BJ (cell line): ENCODE data around the gene PAM. TPM values are rescaled to one million over a fixed set of nuclear protein-coding genes. Genes with fewer than 3 reads are reported as not detected.

Experiments
- CTCF ChIA-PET: fragments of 350-600 bp; formaldehyde crosslinking; extraction: SDS; loops from one replicate; lab custom pipeline; 2021; ENCODE audit warnings: antibody characterized with exemption, inconsistent platforms; lab: Yijun Ruan, JAX
- POLR2A ChIA-PET: fragments of 300-600 bp; sonication (Branson Sonifier 250); formaldehyde crosslinking; extraction: SDS; loops from one replicate; lab custom pipeline; 2021; ENCODE audit warnings: antibody characterized with exemption; lab: Charles Lee
- DNase-seq: peaks from one replicate; pipeline ENCODE4 v3.0.0-alpha.2; 2011; ENCODE audit warnings: low read depth
- H3K27me3 ChIP-seq: 2 replicates; pipeline ENCODE4 v1.6.0; 2011; ENCODE audit warnings: low read length; ENCODE audit not compliant: control insufficient read depth, insufficient read depth
- H3K36me3 ChIP-seq: 2 replicates; pipeline ENCODE4 v1.5.1; 2011; ENCODE audit warnings: low read length; ENCODE audit not compliant: control insufficient read depth, insufficient read depth
- H3K4me3 ChIP-seq: 2 replicates; pipeline ENCODE4 v1.5.1; 2011; ENCODE audit warnings: low read depth, mild to moderate bottlenecking, control low read depth, low read length
- CTCF ChIP-seq: IDR thresholded peaks from 2 replicates; pipeline ENCODE4 v1.5.1; 2011; ENCODE audit warnings: low read depth, mild to moderate bottlenecking, control low read depth, inconsistent platforms, low read length, moderate library complexity; ENCODE audit not compliant: insufficient read depth
- polyA plus RNA-seq: library from polyadenylated mRNA; depleted of rRNA; stranded (reverse); fragments of >200 nt; gene quantifications from 2 replicates; pipeline ENCODE4 v1.2.3, GENCODE V29; 2011

PAM gene
- polyA plus RNA-seq, 1 experiment, result 256 TPM

GRCh38 chr5:102807878-102808502 is 52.9 kb downstream of the PAM start:
- no peaks in the 10 kb centered on the region for H3K27me3 ChIP-seq
- no peaks in the 10 kb centered on the region for H3K36me3 ChIP-seq
- DNase-seq, result no peak
- TF ChIP-seq CTCF, result no peak
- no peak overlapping the region for H3K4me3 ChIP-seq
- ChIA-PET CTCF (interaction anchor here (0.8 to 1.2 kb wide), 4 partner anchors 15 to 127 kb away, joined by 3 read pairs; no protein-coding TSS in a partner anchor), POLR2A (no interaction called here)

- no peaks in the 10 kb centered on the region for H3K36me3 ChIP-seq
- POLR2A ChIA-PET, result interaction anchor here (0.6 kb wide), 1 partner anchor 15 kb away, joined by 3 read pairs; no protein-coding TSS in a partner anchor
- no peaks in the 10 kb centered on the region for H3K27me3 ChIP-seq
- DNase-seq, result no peak
- CTCF ChIA-PET, result interaction anchor here (1.2 kb wide), 1 partner anchor 23 kb away, joined by 3 read pairs; no protein-coding TSS in a partner anchor
- TF ChIP-seq CTCF, result no peak
- H3K4me3 ChIP-seq, result no peak overlapping the region
These were observed 53.9 kb downstream of the PAM start for GRCh38 chr5:102809033-102809432.

- Histone ChIP-seq H3K4me3 (no peak overlapping the region), H3K36me3 (no peaks in the 10 kb centered on the region), H3K27me3 (no peaks in the 10 kb centered on the region)
- no peak for DNase-seq
- CTCF ChIA-PET, result interaction anchor here (0.8 to 1.4 kb wide), 2 partner anchors 12 to 19 kb away, joined by 3 to 4 read pairs; no protein-coding TSS in a partner anchor
- no peak for TF ChIP-seq CTCF
- POLR2A ChIA-PET, result interaction anchor here (0.6 kb wide), 1 partner anchor 44 kb away, joined by 3 read pairs; no protein-coding TSS in a partner anchor
These were observed 56.9 kb downstream of the PAM start for GRCh38 chr5:102811972-102812371.

- Histone ChIP-seq H3K4me3 (no peak overlapping the region), H3K36me3 (no peaks in the 10 kb centered on the region), H3K27me3 (no peaks in the 10 kb centered on the region)
- DNase-seq, result no peak
- CTCF ChIA-PET, result interaction anchor here (1.1 kb wide), 1 partner anchor 132 kb away, joined by 3 read pairs; no protein-coding TSS in a partner anchor
- POLR2A ChIA-PET, result interaction anchor here (1.0 kb wide), 1 partner anchor 10 kb away, joined by 4 read pairs; no protein-coding TSS in a partner anchor
- TF ChIP-seq CTCF, result no peak
These were observed 58.6 kb downstream of the PAM start for GRCh38 chr5:102813740-102814139.

- DNase-seq, result no peak
- Histone ChIP-seq H3K27me3 (no peaks in the 10 kb centered on the region), H3K36me3 (no peaks in the 10 kb centered on the region), H3K4me3 (no peak overlapping the region)
- CTCF ChIA-PET, result interaction anchor here (1.1 kb wide), 1 partner anchor 134 kb away, joined by 3 read pairs; no protein-coding TSS in a partner anchor
- POLR2A ChIA-PET, result no interaction called here
- no peak for TF ChIP-seq CTCF
These were observed 60.0 kb downstream of the PAM start for GRCh38 chr5:102815084-102815483.
